HepG2 (cell line): ENCODE results near the gene CHST14. TPM values are rescaled to one million over a fixed set of nuclear protein-coding genes. Genes with fewer than 3 reads are reported as not detected.

Experiments
- BRD4 ChIP-seq: sonication (generic); formaldehyde crosslinking; IDR thresholded peaks from 2 replicates; pipeline ENCODE4 v1.4.0; 2020; ENCODE audit warnings: missing genetic modification reagents
- CBX2 ChIP-seq, 2 experiments: fragments of 200-600 bp in 1 of 2; sonication (generic); formaldehyde crosslinking in 1 of 2; IDR thresholded peaks; 2 replicates each; pipeline versions ENCODE4 v1.7.0 to v1.8.1; 2018 to 2022; ENCODE audit warnings: low read depth in 2 of 2, low read length in 1 of 2, mild to moderate bottlenecking in 1 of 2, missing genetic modification reagents in 1 of 2
- CHD4 ChIP-seq: fragments of 200-600 bp; sonication (generic); IDR thresholded peaks from 2 replicates; pipeline ENCODE4 v1.7.0; 2017; ENCODE audit warnings: mild to moderate bottlenecking, low read length, borderline replicate concordance
- ELF1 ChIP-seq: sonication (generic); formaldehyde crosslinking; IDR thresholded peaks from 2 replicates; pipeline ENCODE4 v1.4.0; 2020; ENCODE audit warnings: missing genetic modification reagents
- FOXP1 ChIP-seq, 2 experiments: fragments of 450-650 bp in 1 of 2; IDR thresholded peaks; 2 replicates each; pipeline ENCODE4 v1.6.1; 2017 to 2018; ENCODE audit warnings: antibody characterized with exemption in 1 of 2
- HNRNPL ChIP-seq: fragments of 200-400 bp; formaldehyde crosslinking; IDR thresholded peaks from 2 replicates; pipeline ENCODE4 v1.6.1; 2017; ENCODE audit warnings: mild to moderate bottlenecking, low read depth, low read length
- KDM2A ChIP-seq: sonication (generic); formaldehyde crosslinking; IDR thresholded peaks from 2 replicates; pipeline ENCODE4 v1.4.0; 2020; ENCODE audit warnings: low read depth, missing genetic modification reagents, borderline replicate concordance
- RAD51 ChIP-seq: fragments of 450-650 bp; IDR thresholded peaks from 2 replicates; pipeline ENCODE4 v1.6.1; 2016; ENCODE audit warnings: borderline replicate concordance
- ZNF10 ChIP-seq: sonication (generic); formaldehyde crosslinking; IDR thresholded peaks from 2 replicates; pipeline ENCODE4 v1.4.0; 2020; ENCODE audit warnings: mild to moderate bottlenecking, low read depth, missing genetic modification reagents, borderline replicate concordance
- ZNF101 ChIP-seq: sonication (generic); formaldehyde crosslinking; IDR thresholded peaks from 2 replicates; pipeline ENCODE4 v1.4.0; 2020; ENCODE audit warnings: mild to moderate bottlenecking, low read depth, missing genetic modification reagents, borderline replicate concordance
- ZNF12 ChIP-seq: sonication (generic); formaldehyde crosslinking; IDR thresholded peaks from 2 replicates; pipeline ENCODE4 v1.5.0; 2020; ENCODE audit warnings: missing genetic modification reagents
- ZNF121 ChIP-seq: sonication (generic); formaldehyde crosslinking; IDR thresholded peaks from 2 replicates; pipeline ENCODE4 v1.5.0; 2020; ENCODE audit warnings: mild to moderate bottlenecking, missing genetic modification reagents
- ZNF674 ChIP-seq: sonication (generic); formaldehyde crosslinking; IDR thresholded peaks from 2 replicates; pipeline ENCODE4 v1.5.0; 2020; ENCODE audit warnings: low read depth, mild to moderate bottlenecking, missing genetic modification reagents
- ZNF788 ChIP-seq: sonication (generic); formaldehyde crosslinking; IDR thresholded peaks from 2 replicates; pipeline ENCODE4 v1.5.0; 2020; ENCODE audit warnings: mild to moderate bottlenecking, missing genetic modification reagents, borderline replicate concordance
- ZNF883 ChIP-seq: sonication (generic); formaldehyde crosslinking; IDR thresholded peaks from 2 replicates; pipeline ENCODE4 v1.5.1; 2020; ENCODE audit warnings: mild to moderate bottlenecking, missing genetic modification reagents; ENCODE audit errors: not compliant biosample characterization
- polyA plus RNA-seq, 8 experiments: library from polyadenylated mRNA; depleted of rRNA in 3 of 8; stranded (reverse) in 7 of 8; unstranded in 1 of 8; fragments of >200 nt; fragmentation: Illumina TruSeq in 4 of 8; extraction: Trizol in 4 of 8; gene quantifications; 2 replicates each; pipeline versions ENCODE4 v1.2.1 to v1.2.3, GENCODE V29; 2011 to 2016; ENCODE audit warnings: low read depth in 4 of 8, missing spikeins in 1 of 8, mixed read lengths in 1 of 8; ENCODE audit not compliant: insufficient read depth in 1 of 8
- total RNA-seq, 5 experiments: library from RNA; depleted of rRNA; stranded (reverse); fragments of >200 nt; fragmentation: Illumina TruSeq; extraction: Trizol; gene quantifications; 2 replicates each; pipeline ENCODE4 v1.2.3, GENCODE V29; 2016; ENCODE audit warnings: low read depth in 1 of 5
- TF ChIP-seq, protein P1 (sequence below): sonication (generic); formaldehyde crosslinking; IDR thresholded peaks from 2 replicates; pipeline ENCODE4 v1.4.0; 2020; ENCODE audit warnings: missing genetic modification reagents, borderline replicate concordance
- TF ChIP-seq, protein P2 (sequence below): sonication (generic); formaldehyde crosslinking; IDR thresholded peaks from 2 replicates; pipeline ENCODE4 v1.8.1; 2023; ENCODE audit warnings: missing genetic modification reagents, mild to moderate bottlenecking, borderline replicate concordance
- TF ChIP-seq, protein P3 (sequence below): sonication (generic); formaldehyde crosslinking; IDR thresholded peaks from 2 replicates; pipeline ENCODE4 v1.4.0; 2020; ENCODE audit warnings: mild to moderate bottlenecking, missing genetic modification reagents, borderline replicate concordance
- TF ChIP-seq, protein P4 (sequence below): sonication (generic); formaldehyde crosslinking; IDR thresholded peaks from 2 replicates; pipeline ENCODE4 v1.5.0; 2020; ENCODE audit warnings: missing genetic modification reagents
- TF ChIP-seq, protein P5 (sequence below): sonication (generic); formaldehyde crosslinking; IDR thresholded peaks from 2 replicates; pipeline ENCODE4 v1.9.0; 2021; ENCODE audit warnings: missing genetic modification reagents, borderline replicate concordance

CHST14 gene
- total and polyA plus RNA-seq, 2 of the 13 experiments (the other 11 are each of a cell fraction or from before 2014, with no cell fraction given) = 8.9 to 12.4 TPM

DNA sequence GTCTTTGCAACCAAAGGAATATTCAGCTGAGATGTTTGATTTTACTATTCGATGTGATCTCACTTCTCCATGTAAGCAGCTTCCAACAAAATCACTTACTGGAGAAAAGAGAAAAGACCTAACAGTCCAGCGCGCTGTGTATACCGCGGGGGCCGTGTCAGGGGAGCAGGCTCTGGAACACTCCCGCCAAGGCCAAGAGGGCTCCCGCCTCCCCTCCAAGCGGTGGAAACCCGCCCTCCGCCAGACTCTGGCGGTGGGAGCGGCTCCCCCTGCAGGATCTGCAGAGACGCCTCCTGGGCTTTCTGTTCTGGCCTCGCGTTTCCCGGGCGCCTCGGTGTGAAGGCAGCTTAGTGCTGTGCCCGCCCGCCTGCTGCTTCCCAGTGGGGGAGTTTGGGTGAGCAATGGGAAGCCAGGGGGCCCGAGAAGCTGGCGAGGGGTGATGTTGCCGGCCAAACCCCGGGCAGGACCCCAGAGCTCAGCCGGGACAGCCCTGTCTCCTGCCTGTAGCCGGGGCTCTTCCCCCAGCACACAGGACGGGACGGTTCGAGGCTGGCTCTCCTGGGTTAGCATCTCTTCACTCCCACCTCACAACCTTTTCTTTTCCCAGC lies 36.3 kb downstream of the CHST14 start (continued):
- no peak for TF ChIP-seq ZNF121 (CRISPR knock-in tag)
- no peak for TF ChIP-seq ZNF10 (CRISPR knock-in tag)
- TF ChIP-seq KDM2A = peak; percentile 87
- TF ChIP-seq, protein P1, sequence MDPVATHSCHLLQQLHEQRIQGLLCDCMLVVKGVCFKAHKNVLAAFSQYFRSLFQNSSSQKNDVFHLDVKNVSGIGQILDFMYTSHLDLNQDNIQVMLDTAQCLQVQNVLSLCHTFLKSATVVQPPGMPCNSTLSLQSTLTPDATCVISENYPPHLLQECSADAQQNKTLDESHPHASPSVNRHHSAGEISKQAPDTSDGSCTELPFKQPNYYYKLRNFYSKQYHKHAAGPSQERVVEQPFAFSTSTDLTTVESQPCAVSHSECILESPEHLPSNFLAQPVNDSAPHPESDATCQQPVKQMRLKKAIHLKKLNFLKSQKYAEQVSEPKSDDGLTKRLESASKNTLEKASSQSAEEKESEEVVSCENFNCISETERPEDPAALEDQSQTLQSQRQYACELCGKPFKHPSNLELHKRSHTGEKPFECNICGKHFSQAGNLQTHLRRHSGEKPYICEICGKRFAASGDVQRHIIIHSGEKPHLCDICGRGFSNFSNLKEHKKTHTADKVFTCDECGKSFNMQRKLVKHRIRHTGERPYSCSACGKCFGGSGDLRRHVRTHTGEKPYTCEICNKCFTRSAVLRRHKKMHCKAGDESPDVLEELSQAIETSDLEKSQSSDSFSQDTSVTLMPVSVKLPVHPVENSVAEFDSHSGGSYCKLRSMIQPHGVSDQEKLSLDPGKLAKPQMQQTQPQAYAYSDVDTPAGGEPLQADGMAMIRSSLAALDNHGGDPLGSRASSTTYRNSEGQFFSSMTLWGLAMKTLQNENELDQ (CRISPR knock-in tag) = no peak
- TF ChIP-seq, protein P2, sequence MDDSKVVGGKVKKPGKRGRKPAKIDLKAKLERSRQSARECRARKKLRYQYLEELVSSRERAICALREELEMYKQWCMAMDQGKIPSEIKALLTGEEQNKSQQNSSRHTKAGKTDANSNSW (CRISPR knock-in tag) = no peak
- TF ChIP-seq HNRNPL = 0 out of 2 replicates have a peak, but pooled peaks have one; percentile 45
- TF ChIP-seq ZNF12 (CRISPR knock-in tag) = no peak
- TF ChIP-seq ZNF101 (CRISPR knock-in tag) = no peak
- TF ChIP-seq, protein P3, sequence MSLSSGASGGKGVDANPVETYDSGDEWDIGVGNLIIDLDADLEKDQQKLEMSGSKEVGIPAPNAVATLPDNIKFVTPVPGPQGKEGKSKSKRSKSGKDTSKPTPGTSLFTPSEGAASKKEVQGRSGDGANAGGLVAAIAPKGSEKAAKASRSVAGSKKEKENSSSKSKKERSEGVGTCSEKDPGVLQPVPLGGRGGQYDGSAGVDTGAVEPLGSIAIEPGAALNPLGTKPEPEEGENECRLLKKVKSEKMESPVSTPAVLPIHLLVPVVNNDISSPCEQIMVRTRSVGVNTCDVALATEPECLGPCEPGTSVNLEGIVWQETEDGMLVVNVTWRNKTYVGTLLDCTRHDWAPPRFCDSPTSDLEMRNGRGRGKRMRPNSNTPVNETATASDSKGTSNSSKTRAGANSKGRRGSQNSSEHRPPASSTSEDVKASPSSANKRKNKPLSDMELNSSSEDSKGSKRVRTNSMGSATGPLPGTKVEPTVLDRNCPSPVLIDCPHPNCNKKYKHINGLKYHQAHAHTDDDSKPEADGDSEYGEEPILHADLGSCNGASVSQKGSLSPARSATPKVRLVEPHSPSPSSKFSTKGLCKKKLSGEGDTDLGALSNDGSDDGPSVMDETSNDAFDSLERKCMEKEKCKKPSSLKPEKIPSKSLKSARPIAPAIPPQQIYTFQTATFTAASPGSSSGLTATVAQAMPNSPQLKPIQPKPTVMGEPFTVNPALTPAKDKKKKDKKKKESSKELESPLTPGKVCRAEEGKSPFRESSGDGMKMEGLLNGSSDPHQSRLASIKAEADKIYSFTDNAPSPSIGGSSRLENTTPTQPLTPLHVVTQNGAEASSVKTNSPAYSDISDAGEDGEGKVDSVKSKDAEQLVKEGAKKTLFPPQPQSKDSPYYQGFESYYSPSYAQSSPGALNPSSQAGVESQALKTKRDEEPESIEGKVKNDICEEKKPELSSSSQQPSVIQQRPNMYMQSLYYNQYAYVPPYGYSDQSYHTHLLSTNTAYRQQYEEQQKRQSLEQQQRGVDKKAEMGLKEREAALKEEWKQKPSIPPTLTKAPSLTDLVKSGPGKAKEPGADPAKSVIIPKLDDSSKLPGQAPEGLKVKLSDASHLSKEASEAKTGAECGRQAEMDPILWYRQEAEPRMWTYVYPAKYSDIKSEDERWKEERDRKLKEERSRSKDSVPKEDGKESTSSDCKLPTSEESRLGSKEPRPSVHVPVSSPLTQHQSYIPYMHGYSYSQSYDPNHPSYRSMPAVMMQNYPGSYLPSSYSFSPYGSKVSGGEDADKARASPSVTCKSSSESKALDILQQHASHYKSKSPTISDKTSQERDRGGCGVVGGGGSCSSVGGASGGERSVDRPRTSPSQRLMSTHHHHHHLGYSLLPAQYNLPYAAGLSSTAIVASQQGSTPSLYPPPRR (CRISPR knock-in tag) = no peak
- no peak for TF ChIP-seq RAD51
- TF ChIP-seq CHD4 = no peak
- no peak for TF ChIP-seq ELF1 (CRISPR knock-in tag)
- no peak for TF ChIP-seq ZNF883 (CRISPR knock-in tag)
- TF ChIP-seq, protein P4, sequence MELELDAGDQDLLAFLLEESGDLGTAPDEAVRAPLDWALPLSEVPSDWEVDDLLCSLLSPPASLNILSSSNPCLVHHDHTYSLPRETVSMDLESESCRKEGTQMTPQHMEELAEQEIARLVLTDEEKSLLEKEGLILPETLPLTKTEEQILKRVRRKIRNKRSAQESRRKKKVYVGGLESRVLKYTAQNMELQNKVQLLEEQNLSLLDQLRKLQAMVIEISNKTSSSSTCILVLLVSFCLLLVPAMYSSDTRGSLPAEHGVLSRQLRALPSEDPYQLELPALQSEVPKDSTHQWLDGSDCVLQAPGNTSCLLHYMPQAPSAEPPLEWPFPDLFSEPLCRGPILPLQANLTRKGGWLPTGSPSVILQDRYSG = no peak
- TF ChIP-seq FOXP1 (IDR thresholded peaks at IDR 0.05) = no peak
- TF ChIP-seq FOXP1 (CRISPR knock-in tag; IDR thresholded peaks at IDR 0.05) = no peak
- TF ChIP-seq, protein P5, sequence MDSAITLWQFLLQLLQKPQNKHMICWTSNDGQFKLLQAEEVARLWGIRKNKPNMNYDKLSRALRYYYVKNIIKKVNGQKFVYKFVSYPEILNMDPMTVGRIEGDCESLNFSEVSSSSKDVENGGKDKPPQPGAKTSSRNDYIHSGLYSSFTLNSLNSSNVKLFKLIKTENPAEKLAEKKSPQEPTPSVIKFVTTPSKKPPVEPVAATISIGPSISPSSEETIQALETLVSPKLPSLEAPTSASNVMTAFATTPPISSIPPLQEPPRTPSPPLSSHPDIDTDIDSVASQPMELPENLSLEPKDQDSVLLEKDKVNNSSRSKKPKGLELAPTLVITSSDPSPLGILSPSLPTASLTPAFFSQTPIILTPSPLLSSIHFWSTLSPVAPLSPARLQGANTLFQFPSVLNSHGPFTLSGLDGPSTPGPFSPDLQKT (CRISPR knock-in tag) = no peak
- TF ChIP-seq CBX2 (IDR thresholded peaks at IDR 0.05; ENCODE audit: low read depth, low read length) = no peak
- TF ChIP-seq CBX2 (CRISPR knock-in tag; IDR thresholded peaks at IDR 0.05; ENCODE audit: low read depth) = no peak
- no peak for TF ChIP-seq BRD4 (CRISPR knock-in tag)
- no peak for TF ChIP-seq ZNF674 (CRISPR knock-in tag)
- no peak for TF ChIP-seq ZNF788
